ENCODE measurements around the gene AGRN. TPM values are rescaled to one million over a fixed set of nuclear protein-coding genes. Genes with fewer than 3 reads are reported as not detected.
A peak's percentile ranks its signal among the peaks of the same experiment; 100 is the strongest.
"Not testable (repeated sequence)": the region's sequence is repeated elsewhere in the genome, so short reads cannot be mapped to it uniquely, and the experiment has no call there.

AGRN gene
- total RNA-seq, 2 experiments from 2014 or later: 33.2 to 35.6 TPM

- no peaks in the 10 kb centered on the region for H3K9me3 Mint-ChIP-seq
- ChIA-PET CTCF (no interaction called here), POLR2A (interaction anchor here (1.1 kb wide), 1 partner anchor 14 kb away, joined by 3 read pairs; no protein-coding TSS in a partner anchor)
- H3K27ac Mint-ChIP-seq: no peak overlapping the region
- H3K4me3 Mint-ChIP-seq: no peak overlapping the region
- no peak for DNase-seq
- H3K4me1 Mint-ChIP-seq (ENCODE audit: low read depth): peaks cover 7% of the 10 kb centered on the region
- H3K27me3 Mint-ChIP-seq: peaks cover 6% of the 10 kb centered on the region
- H3K36me3 Mint-ChIP-seq: no peaks in the 10 kb centered on the region
- intact Hi-C loops (cut with micrococcal nuclease): no loop called here
These were observed 7.9 kb downstream of the AGRN start for GRCh38 chr1:1027791-1028190.

GRCh38 chr1:1030867-1031658 is 11.1 kb downstream of the AGRN start:
- ChIA-PET POLR2A (interaction anchor here (0.6 kb wide), 1 partner anchor 141 kb away, joined by 7 read pairs; no protein-coding TSS in a partner anchor), CTCF (interaction anchor here (2.2 to 2.9 kb wide), 2 partner anchors 34 to 220 kb away, joined by 7 to 26 read pairs; no protein-coding TSS in a partner anchor)
- intact Hi-C loops (cut with micrococcal nuclease): loop anchor here (5.0 to 10.0 kb wide), 3 partner anchors 86 to 344 kb away; partner anchors contain the start of genes AURKAIP1, C1orf159 and TNFRSF18
- not testable (repeated sequence) for DNase-seq; H3K9me3 Mint-ChIP-seq; H3K36me3 Mint-ChIP-seq; H3K4me1 Mint-ChIP-seq (ENCODE audit: low read depth); H3K27ac Mint-ChIP-seq; H3K4me3 Mint-ChIP-seq
- peaks cover 18% of the 10 kb centered on the region for H3K27me3 Mint-ChIP-seq

GRCh38 chr1:1031659-1032235 is 11.8 kb downstream of the AGRN start:
- no peak for DNase-seq
- H3K9me3 Mint-ChIP-seq: no peaks in the 10 kb centered on the region
- ChIA-PET CTCF (interaction anchor here (0.9 to 2.9 kb wide), 5 partner anchors 13 to 340 kb away, joined by 4 to 26 read pairs (median 6); no protein-coding TSS in a partner anchor), POLR2A (interaction anchor here (0.6 to 1.7 kb wide), 3 partner anchors 85 to 315 kb away, joined by 3 to 7 read pairs (median 4); no protein-coding TSS in a partner anchor)
- no peaks in the 10 kb centered on the region for H3K36me3 Mint-ChIP-seq
- no peak overlapping the region for H3K4me3 Mint-ChIP-seq
- no peak overlapping the region for H3K27ac Mint-ChIP-seq
- peaks cover 7% of the 10 kb centered on the region for H3K4me1 Mint-ChIP-seq (ENCODE audit: low read depth)
- peaks cover 20% of the 10 kb centered on the region for H3K27me3 Mint-ChIP-seq
- intact Hi-C loops (cut with micrococcal nuclease): loop anchor here (5.0 to 10.0 kb wide), 3 partner anchors 86 to 343 kb away; partner anchors contain the start of genes AURKAIP1, C1orf159 and TNFRSF18

GRCh38 chr1:1032424-1032823 is 12.5 kb downstream of the AGRN start:
- POLR2A ChIA-PET: interaction anchor here (0.6 to 1.7 kb wide), 3 partner anchors 85 to 314 kb away, joined by 3 to 4 read pairs (median 3); no protein-coding TSS in a partner anchor
- H3K4me1 Mint-ChIP-seq (ENCODE audit: low read depth): peaks cover 7% of the 10 kb centered on the region
- peaks cover 22% of the 10 kb centered on the region for H3K27me3 Mint-ChIP-seq
- H3K36me3 Mint-ChIP-seq: no peaks in the 10 kb centered on the region
- H3K4me3 Mint-ChIP-seq: peak overlapping the region; percentile 29
- CTCF ChIA-PET: interaction anchor here (0.5 to 2.9 kb wide), 10 partner anchors 13 to 339 kb away, joined by 3 to 26 read pairs (median 6); no protein-coding TSS in a partner anchor
- no peak overlapping the region for H3K27ac Mint-ChIP-seq
- no peaks in the 10 kb centered on the region for H3K9me3 Mint-ChIP-seq
- intact Hi-C loops (cut with micrococcal nuclease): loop anchor here (5.0 to 10.0 kb wide), 3 partner anchors 85 to 342 kb away; partner anchors contain the start of genes AURKAIP1, C1orf159 and TNFRSF18
- peak; percentile 37 for DNase-seq

GRCh38 chr1:1033009-1033587 is 13.2 kb downstream of the AGRN start:
- Mint-ChIP-seq H3K4me1 (ENCODE audit: low read depth) (peaks cover 7% of the 10 kb centered on the region), H3K4me3 (no peak overlapping the region), H3K27ac (no peak overlapping the region), H3K9me3 (no peaks in the 10 kb centered on the region), H3K27me3 (peaks cover 26% of the 10 kb centered on the region), H3K36me3 (no peaks in the 10 kb centered on the region)
- ChIA-PET CTCF (interaction anchor here (0.7 to 2.9 kb wide), 14 partner anchors 12 to 338 kb away, joined by 3 to 26 read pairs (median 5); no protein-coding TSS in a partner anchor), POLR2A (interaction anchor here (1.0 to 1.7 kb wide), 3 partner anchors 40 to 182 kb away, joined by 3 to 4 read pairs (median 3); no protein-coding TSS in a partner anchor)
- intact Hi-C loops (cut with micrococcal nuclease): loop anchor here (1.0 to 10.0 kb wide), 5 partner anchors 31 to 342 kb away; partner anchors contain the start of genes AURKAIP1, C1orf159, PUSL1 and TNFRSF18
- peak; percentile 95 for DNase-seq

GRCh38 chr1:1033731-1034438 is 14.0 kb downstream of the AGRN start:
- DNase-seq: peak; percentile 32
- intact Hi-C loops (cut with micrococcal nuclease): loop anchor here (1.0 to 10.0 kb wide), 5 partner anchors 30 to 341 kb away; partner anchors contain the start of genes AURKAIP1, C1orf159, PUSL1 and TNFRSF18
- CTCF ChIA-PET: interaction anchor here (0.7 to 2.9 kb wide), 14 partner anchors 12 to 258 kb away, joined by 3 to 26 read pairs (median 5); no protein-coding TSS in a partner anchor
- Mint-ChIP-seq H3K4me1 (ENCODE audit: low read depth) (peaks cover 12% of the 10 kb centered on the region), H3K27ac (no peak overlapping the region), H3K9me3 (no peaks in the 10 kb centered on the region), H3K36me3 (no peaks in the 10 kb centered on the region), H3K27me3 (peaks cover 33% of the 10 kb centered on the region), H3K4me3 (peak overlapping the region; percentile 43)
- POLR2A ChIA-PET: interaction anchor here (1.0 to 1.2 kb wide), 2 partner anchors 41 to 182 kb away, joined by 3 read pairs; no protein-coding TSS in a partner anchor

- POLR2A ChIA-PET: interaction anchor here (1.0 kb wide), 1 partner anchor 41 kb away, joined by 3 read pairs; no protein-coding TSS in a partner anchor
- Mint-ChIP-seq H3K4me1 (ENCODE audit: low read depth) (peaks cover 18% of the 10 kb centered on the region), H3K9me3 (no peaks in the 10 kb centered on the region), H3K27ac (no peak overlapping the region), H3K4me3 (peak overlapping the region; percentile 52), H3K27me3 (peaks cover 36% of the 10 kb centered on the region), H3K36me3 (no peaks in the 10 kb centered on the region)
- DNase-seq: no peak
- CTCF ChIA-PET: interaction anchor here (0.7 to 2.9 kb wide), 4 partner anchors 30 to 88 kb away, joined by 3 to 26 read pairs (median 6); no protein-coding TSS in a partner anchor
- intact Hi-C loops (cut with micrococcal nuclease): loop anchor here (5.0 to 10.0 kb wide), 3 partner anchors 83 to 340 kb away; partner anchors contain the start of genes AURKAIP1, C1orf159 and TNFRSF18
These were observed 14.5 kb downstream of the AGRN start for GRCh38 chr1:1034439-1034781.

GRCh38 chr1:1035291-1035943 is 15.5 kb downstream of the AGRN start:
- intact Hi-C loops (cut with micrococcal nuclease): loop anchor here (10.0 kb wide), 2 partner anchors 169 to 339 kb away; partner anchors contain the start of genes AURKAIP1 and TNFRSF18
- no peak overlapping the region for H3K4me3 Mint-ChIP-seq
- no peak overlapping the region for H3K27ac Mint-ChIP-seq
- ChIA-PET CTCF (interaction anchor here (0.7 to 1.3 kb wide), 2 partner anchors 28 to 29 kb away, joined by 5 to 7 read pairs; no protein-coding TSS in a partner anchor), POLR2A (no interaction called here)
- peaks cover 22% of the 10 kb centered on the region for H3K4me1 Mint-ChIP-seq (ENCODE audit: low read depth)
- DNase-seq: no peak
- no peaks in the 10 kb centered on the region for H3K36me3 Mint-ChIP-seq
- H3K27me3 Mint-ChIP-seq: peaks cover 40% of the 10 kb centered on the region
- H3K9me3 Mint-ChIP-seq: no peaks in the 10 kb centered on the region

GRCh38 chr1:1037366-1038327 is 17.7 kb downstream of the AGRN start:
- peaks cover 16% of the 10 kb centered on the region for H3K4me1 Mint-ChIP-seq (ENCODE audit: low read depth)
- no peak overlapping the region for H3K27ac Mint-ChIP-seq
- peaks cover 34% of the 10 kb centered on the region for H3K27me3 Mint-ChIP-seq
- H3K4me3 Mint-ChIP-seq: no peak overlapping the region
- DNase-seq: no peak
- CTCF ChIA-PET: interaction anchor here (1.0 kb wide), 1 partner anchor 26 kb away, joined by 4 read pairs; no protein-coding TSS in a partner anchor
- intact Hi-C loops (cut with micrococcal nuclease): loop anchor here (2.0 to 10.0 kb wide), 3 partner anchors 61 to 337 kb away; partner anchors contain the start of genes AURKAIP1 and TNFRSF18
- POLR2A ChIA-PET: interaction anchor here (1.8 kb wide), 1 partner anchor 26 kb away, joined by 11 read pairs; no protein-coding TSS in a partner anchor
- no peaks in the 10 kb centered on the region for H3K9me3 Mint-ChIP-seq
- no peaks in the 10 kb centered on the region for H3K36me3 Mint-ChIP-seq

Measured in activated CD4-positive, alpha-beta memory T cell treated with anti-CD3 and anti-CD28 coated beads for 36 hours (primary cell).